Muscle of arm (tissue), 14 donors: Measurements from ENCODE around the gene OBP2A. TPM values are rescaled to one million over a fixed set of nuclear protein-coding genes. Genes with fewer than 3 reads are reported as not detected.
"Not testable (repeated sequence)": the region's sequence is repeated elsewhere in the genome, so short reads cannot be mapped to it uniquely, and the experiment has no call there.

ENCODE experiments used
- DNase-seq: peaks from one replicate; pipeline ENCODE4 v3.0.0-alpha.2; 2013
- long read RNA-seq, 11 donors: transcript quantifications; one replicate each; lab custom pipeline, GENCODE V29; 2026
- polyA plus RNA-seq, 12 donors: library from polyadenylated mRNA; unstranded; fragments of 120-200 nt; gene quantifications; one replicate each; pipeline ENCODE4 v1.2.1, GENCODE V29; 2013; ENCODE audit not compliant: insufficient read length in 12 of 12

Gene OBP2A
- not detected for polyA plus RNA-seq
- long read RNA-seq, donor 1 = 0 reads
- long read RNA-seq, donor 2 = 0 reads
- long read RNA-seq, donor 3 = 0 reads
- long read RNA-seq, donor 4 = 0 reads
- long read RNA-seq, donor 5 = 0 reads
- long read RNA-seq, donor 6 = 0 reads
- long read RNA-seq, donor 7 = 0 reads
- long read RNA-seq, donor 8 = 0 reads
- long read RNA-seq, donor 9 = 0 reads
- long read RNA-seq, donor 10 = 0 reads
- long read RNA-seq, donor 11 = 0 reads

GRCh38 chr9:135545646-135546176, at the start of gene OBP2A:
OBP2A (plus strand) TSS chr9:135546126; CDS start chr9:135546181, 55 bp downstream.
- DNase-seq = not testable (repeated sequence)

- DNase-seq = no peak
These were observed 47.4 kb upstream of the OBP2A start for GRCh38 chr9:135498381-135499126.

- peak; percentile 90 for DNase-seq
These were observed 46.4 kb upstream of the OBP2A start for GRCh38 chr9:135499326-135500070.

GRCh38 chr9:135500071-135500524, 45.8 kb upstream of the OBP2A start:
- DNase-seq = no peak

- DNase-seq = peak; percentile 84
These were observed 45.2 kb upstream of the OBP2A start, which contains the start of gene MRPS2 for GRCh38 chr9:135500525-135501260. MRPS2 (plus strand) TSS chr9:135500682; CDS start chr9:135500711, 29 bp downstream.

GRCh38 chr9:135501261-135502167, 44.4 kb upstream of the OBP2A start:
- no peak for DNase-seq

- DNase-seq = no peak
These were observed 43.6 kb upstream of the OBP2A start for GRCh38 chr9:135502168-135502872.

GRCh38 chr9:135502873-135503321, 43.0 kb upstream of the OBP2A start:
- DNase-seq = no peak

GRCh38 chr9:135503371-135504261, 42.3 kb upstream of the OBP2A start:
- no peak for DNase-seq

GRCh38 chr9:135504262-135505243, 41.4 kb upstream of the OBP2A start:
- DNase-seq = peak; percentile 15

- no peak for DNase-seq
These were observed 40.3 kb upstream of the OBP2A start for GRCh38 chr9:135505406-135506187.

- DNase-seq = no peak
These were observed 39.4 kb upstream of the OBP2A start for GRCh38 chr9:135506327-135507103.

- DNase-seq = no peak
These were observed 38.6 kb upstream of the OBP2A start for GRCh38 chr9:135507104-135508035.

GRCh38 chr9:135508211-135508820, 37.6 kb upstream of the OBP2A start:
- no peak for DNase-seq
